ENCODE data around the gene MYH10. TPM values are rescaled to one million over a fixed set of nuclear protein-coding genes. Genes with fewer than 3 reads are reported as not detected.

Gene MYH10
- total and polyA plus RNA-seq, 9 of the 15 experiments (the other 6 are each of a cell fraction or from before 2014, with no cell fraction given), result 16.3 to 95.3 (median 39.7) TPM

DNA sequence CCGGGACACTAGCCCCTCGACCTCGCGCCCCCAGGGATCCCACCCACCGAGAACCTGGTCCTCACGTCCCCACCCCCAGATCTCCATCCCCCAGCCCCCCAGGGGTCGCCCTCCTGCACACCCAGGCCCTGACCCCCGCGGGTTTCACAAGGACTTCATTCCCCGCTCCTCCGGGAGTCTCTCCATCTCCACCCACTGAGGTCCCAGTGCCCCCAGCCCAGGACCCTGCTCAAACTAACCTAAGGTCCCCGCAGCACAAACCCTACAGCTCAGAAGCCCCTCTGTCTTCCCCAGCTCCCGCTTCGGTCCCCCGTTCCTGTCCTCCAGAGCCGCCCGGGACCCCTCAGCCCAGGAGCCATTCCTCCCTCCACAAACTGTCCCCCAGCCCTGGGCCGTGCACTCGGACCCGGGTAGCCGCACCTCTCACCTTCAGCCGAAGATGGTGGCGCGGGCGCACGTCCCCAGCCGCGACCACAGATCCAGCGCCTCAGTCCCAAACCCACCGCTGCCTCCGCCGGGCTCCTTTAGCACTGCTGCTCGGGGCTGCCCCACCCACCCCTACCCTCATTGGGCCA, at the start of gene MYH10 (continued):
- TF ChIP-seq, protein P1, sequence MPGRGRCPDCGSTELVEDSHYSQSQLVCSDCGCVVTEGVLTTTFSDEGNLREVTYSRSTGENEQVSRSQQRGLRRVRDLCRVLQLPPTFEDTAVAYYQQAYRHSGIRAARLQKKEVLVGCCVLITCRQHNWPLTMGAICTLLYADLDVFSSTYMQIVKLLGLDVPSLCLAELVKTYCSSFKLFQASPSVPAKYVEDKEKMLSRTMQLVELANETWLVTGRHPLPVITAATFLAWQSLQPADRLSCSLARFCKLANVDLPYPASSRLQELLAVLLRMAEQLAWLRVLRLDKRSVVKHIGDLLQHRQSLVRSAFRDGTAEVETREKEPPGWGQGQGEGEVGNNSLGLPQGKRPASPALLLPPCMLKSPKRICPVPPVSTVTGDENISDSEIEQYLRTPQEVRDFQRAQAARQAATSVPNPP (IDR thresholded peaks at IDR 0.05; ENCODE audit: borderline replicate concordance, insufficient read depth, insufficient read length), result no peak
- TF ChIP-seq KHSRP (IDR thresholded peaks at IDR 0.05) (no peak), ETS1 (conservative IDR thresholded peaks at IDR 0.05; ENCODE audit: control insufficient read depth, low read depth, low read length) (no peak), ZNF695 (CRISPR knock-in tag; IDR thresholded peaks at IDR 0.05) (no peak), AFF1 (IDR thresholded peaks at IDR 0.05; ENCODE audit: low read depth in 1 of 2, partially characterized antibody in 2 of 2) (no peak), ZNF75A (CRISPR knock-in tag; IDR thresholded peaks at IDR 0.05) (no peak), YY1 (IDR thresholded peaks at IDR 0.05; ENCODE audit: borderline replicate concordance in 1 of 3, control insufficient read depth in 1 of 3, extremely low read depth in 1 of 3, insufficient read depth in 3 of 3, insufficient read length in 1 of 3, insufficient replicate concordance in 2 of 3, low read depth in 1 of 3, low read length in 2 of 3) (peak in 2 of 3 experiments; percentile 67 to 80), POLR2AphosphoS5 (IDR thresholded peaks at IDR 0.05; ENCODE audit: control insufficient read depth, insufficient read depth, low read depth, low read length) (peak; percentile 50; the same call in 1 of the 2 replicates), ZNF316 (IDR thresholded peaks at IDR 0.05) (no peak), FOXM1 (IDR thresholded peaks at IDR 0.05; ENCODE audit: low read depth) (no peak), FOXM1 (CRISPR knock-in tag; IDR thresholded peaks at IDR 0.05; ENCODE audit: low read depth) (no peak), POLR2B (IDR thresholded peaks at IDR 0.05; ENCODE audit: low read depth, partially characterized antibody) (peak; percentile 36), ZBTB7A (IDR thresholded peaks at IDR 0.05; ENCODE audit: borderline replicate concordance, control insufficient read depth, low read depth, low read length) (0 out of 2 replicates have a peak, but pooled peaks have one; percentile 31), YBX1 (IDR thresholded peaks at IDR 0.05) (no peak), MCM7 (IDR thresholded peaks at IDR 0.05) (no peak), KDM4B (IDR thresholded peaks at IDR 0.05; ENCODE audit: borderline replicate concordance in 2 of 2, low read depth in 1 of 2) (no peak), CCNT2 (IDR thresholded peaks at IDR 0.05; ENCODE audit: borderline replicate concordance, extremely low read depth, insufficient read length, low read depth, low read length) (peak; percentile 4), SMAD1 (IDR thresholded peaks at IDR 0.05; ENCODE audit: low read depth, low read length, partially characterized antibody) (no peak), ZFPM2 (CRISPR knock-in tag; IDR thresholded peaks at IDR 0.05) (no peak), GTF2E2 (tag; IDR thresholded peaks at IDR 0.05) (no peak), NFYB (IDR thresholded peaks at IDR 0.05; ENCODE audit: extremely low read depth, insufficient read length) (no peak), GABPA (tag; conservative IDR thresholded peaks at IDR 0.05; ENCODE audit: low read depth) (no peak)

All from K562 (cell line).